GM12878 (cell line): ENCODE results near the gene CENATAC. TPM values are rescaled to one million over a fixed set of nuclear protein-coding genes. Genes with fewer than 3 reads are reported as not detected.

Experiments
- BHLHE40 ChIP-seq, 2 experiments: fragments of 450-650 bp in 1 of 2; IDR thresholded peaks; 2 replicates each; pipeline ENCODE4 v1.6.1; 2011 to 2017; ENCODE audit warnings: low read depth in 2 of 2, borderline replicate concordance in 1 of 2, improper control_type of control experiment in 1 of 2, low read length in 1 of 2, mild to moderate bottlenecking in 1 of 2
- CEBPB ChIP-seq, 2 experiments: fragments of 150-350 bp in 1 of 2; IDR thresholded peaks; 2 replicates each; pipeline ENCODE4 v1.6.1; 2012 to 2014; ENCODE audit warnings: low read depth in 2 of 2, low read length in 2 of 2, borderline replicate concordance in 1 of 2, inconsistent platforms in 1 of 2
- CREM ChIP-seq: IDR thresholded peaks from 2 replicates; pipeline ENCODE4 v1.6.1; 2014; ENCODE audit warnings: antibody characterized with exemption, low read depth
- EGR1 ChIP-seq, 2 experiments: IDR thresholded peaks; 1 replicate in 1 of 2; 2 replicates in 1 of 2; pipeline ENCODE4 v1.6.1; 2011 to 2012; ENCODE audit warnings: low read depth in 2 of 2, low read length in 2 of 2, borderline replicate concordance in 1 of 2, mild to moderate bottlenecking in 1 of 2, moderate library complexity in 1 of 2
- IRF5 ChIP-seq: fragments of 450-650 bp; IDR thresholded peaks from 2 replicates; pipeline ENCODE4 v1.6.1; 2017; ENCODE audit warnings: borderline replicate concordance
- MTA2 ChIP-seq: fragments of 450-650 bp; IDR thresholded peaks from 2 replicates; pipeline ENCODE4 v1.6.1; 2016; ENCODE audit warnings: low read depth, mild to moderate bottlenecking, moderate library complexity
- NKRF ChIP-seq: fragments of 450-650 bp; conservative IDR thresholded peaks from 2 replicates; pipeline ENCODE4 v1.6.1; 2017; ENCODE audit warnings: mild to moderate bottlenecking, moderate library complexity
- NR2C2 ChIP-seq: IDR thresholded peaks from 2 replicates; pipeline ENCODE4 v1.6.1; 2011; ENCODE audit warnings: borderline replicate concordance, low read depth; ENCODE audit not compliant: control insufficient read depth, insufficient read length
- PKNOX1 ChIP-seq: fragments of 450-650 bp; IDR thresholded peaks from 2 replicates; pipeline ENCODE4 v1.6.1; 2016; ENCODE audit warnings: mild to moderate bottlenecking
- RFX5 ChIP-seq: IDR thresholded peaks from 2 replicates; pipeline ENCODE4 v1.6.1; 2011; ENCODE audit warnings: low read depth, low read length, improper control_type of control experiment
- RUNX3 ChIP-seq: IDR thresholded peaks from 2 replicates; pipeline ENCODE4 v1.6.1; 2012; ENCODE audit warnings: low read length, inconsistent platforms
- SIN3A ChIP-seq: IDR thresholded peaks from 2 replicates; pipeline ENCODE4 v1.6.1; 2012; ENCODE audit warnings: low read depth, low read length, improper control_type of control experiment
- SREBF1 ChIP-seq: IDR thresholded peaks from 2 replicates; pipeline ENCODE4 v1.6.1; 2012; ENCODE audit warnings: mild to moderate bottlenecking, low read length
- ZBTB33 ChIP-seq: fragments of 450-650 bp; IDR thresholded peaks from 2 replicates; pipeline ENCODE4 v1.6.1; 2017; ENCODE audit warnings: mild to moderate bottlenecking
- ZBTB40 ChIP-seq: fragments of 450-650 bp; IDR thresholded peaks from 2 replicates; pipeline ENCODE4 v1.6.1; 2016; ENCODE audit warnings: mild to moderate bottlenecking, moderate library complexity, borderline replicate concordance
- polyA plus RNA-seq, 11 experiments: library from polyadenylated mRNA; depleted of rRNA in 4 of 11; unstranded in 6 of 11; stranded (reverse) in 5 of 11; fragments of >200 nt; fragmentation: Nextera tagmentation in 4 of 11; fragmentation: Illumina TruSeq in 1 of 11; extraction: Ambion mirVana in 4 of 11; extraction: Trizol in 1 of 11; gene quantifications; 1 replicate in 1 of 11; 2 replicates in 10 of 11; pipeline versions ENCODE4 v1.2.1 to v1.2.3, GENCODE V29; 2011 to 2016; ENCODE audit warnings: inconsistent platforms in 2 of 11, missing spikeins in 2 of 11, low read depth in 1 of 11
- total RNA-seq, 4 experiments: library from RNA; depleted of rRNA in 3 of 4; stranded (reverse); fragments of >200 nt in 3 of 4; fragmentation: Illumina TruSeq in 1 of 4; extraction: Trizol in 1 of 4; gene quantifications; 2 replicates each; pipeline versions ENCODE4 v1.2.1 to v1.2.3, GENCODE V29; 2013 to 2021

CENATAC gene
- total and polyA plus RNA-seq, 10 of the 15 experiments (the other 5 are each of a cell fraction or from before 2014, with no cell fraction given): 4.8 to 37.1 (median 24.1) TPM

GRCh38 chr11:118997627-118998387 lies at the start of gene CENATAC (continued):
- TF ChIP-seq NKRF: peak; percentile 63
- peak; percentile 91 for TF ChIP-seq MTA2
- TF ChIP-seq RFX5: peak; percentile 28; the same call in 1 of the 2 replicates
- peak; percentile 85 for TF ChIP-seq NR2C2
- TF ChIP-seq SREBF1: peak; percentile 73; the same call in 1 of the 2 replicates
- TF ChIP-seq CREM: peak; percentile 14; the same call in 1 of the 2 replicates
- TF ChIP-seq IRF5: no peak
- TF ChIP-seq CEBPB (IDR thresholded peaks at IDR 0.05; ENCODE audit: borderline replicate concordance in 1 of 2, low read depth in 2 of 2, low read length in 2 of 2): no peak
- peak; percentile 64 for TF ChIP-seq RUNX3
- TF ChIP-seq EGR1 (IDR thresholded peaks at IDR 0.05; ENCODE audit: borderline replicate concordance in 1 of 2, low read depth in 2 of 2, low read length in 2 of 2): no peak
- TF ChIP-seq ZBTB40: 0 out of 2 replicates have a peak, but pooled peaks have one; percentile 34
- TF ChIP-seq PKNOX1: peak; percentile 67
- TF ChIP-seq ZBTB33: no peak
- TF ChIP-seq BHLHE40 (IDR thresholded peaks at IDR 0.05; ENCODE audit: borderline replicate concordance in 1 of 2, low read depth in 2 of 2, low read length in 1 of 2): peak; percentile 39 to 70; a peak in 2 of 4 replicates
- peak; percentile 55; the same call in 1 of the 2 replicates for TF ChIP-seq SIN3A
